Right lung (tissue), 10 donors: ENCODE measurements around the gene C12orf76. TPM values are rescaled to one million over a fixed set of nuclear protein-coding genes. Genes with fewer than 3 reads are reported as not detected.
A peak's percentile ranks its signal among the peaks of the same experiment; 100 is the strongest.
"Not testable (repeated sequence)": the region's sequence is repeated elsewhere in the genome, so short reads cannot be mapped to it uniquely, and the experiment has no call there.

Source experiments
- DNase-seq, 2 donors: peaks; one replicate each; pipeline ENCODE4 v3.0.0-alpha.2; 2013
- long read RNA-seq, 8 donors: transcript quantifications; one replicate each; lab custom pipeline, GENCODE V29; 2026
- polyA plus RNA-seq, 5 donors: library from polyadenylated mRNA; unstranded; fragments of 120-200 nt; gene quantifications; one replicate each; pipeline versions ENCODE4 v1.2.1 to v1.2.3, GENCODE V29; 2013; ENCODE audit warnings: inconsistent platforms in 1 of 5, low replicate concordance in 1 of 5; ENCODE audit not compliant: insufficient read length in 5 of 5, insufficient read depth in 1 of 5

The C12orf76 gene, protein sequence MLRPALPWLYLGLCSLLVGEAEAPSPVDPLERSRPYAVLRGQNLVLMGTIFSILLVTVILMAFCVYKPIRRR
- polyA plus RNA-seq, result 10 to 100 TPM; 32.3 to 38.3 (median 36.0) TPM
- long read RNA-seq, donor 1, transcript C12orf76-203 (2 exons, 1,755 nt), result major isoform, 17 of 36 reads
- long read RNA-seq, donor 1, partial matches to known transcripts, result 18 of 36 reads
- long read RNA-seq, donor 1, other reads (novel, unspliced or antisense), result 0 of 36 reads
- long read RNA-seq, donor 2, transcript C12orf76-203 (2 exons, 1,755 nt), result major isoform, 11 of 26 reads
- long read RNA-seq, donor 2, partial matches to known transcripts, result 9 of 26 reads
- long read RNA-seq, donor 2, other reads (novel, unspliced or antisense), result 0 of 26 reads
- long read RNA-seq, donor 3, transcript C12orf76-203 (2 exons, 1,755 nt), result major isoform, 8 of 24 reads
- long read RNA-seq, donor 3, partial matches to known transcripts, result 15 of 24 reads
- long read RNA-seq, donor 3, other reads (novel, unspliced or antisense), result 0 of 24 reads
- long read RNA-seq, donor 4, transcript C12orf76-203 (2 exons, 1,755 nt), result major isoform, 9 of 10 reads
- long read RNA-seq, donor 4, partial matches to known transcripts, result 0 of 10 reads
- long read RNA-seq, donor 4, other reads (novel, unspliced or antisense), result 0 of 10 reads
- long read RNA-seq, donor 5, transcript C12orf76-203 (2 exons, 1,755 nt), result major isoform, 22 of 34 reads
- long read RNA-seq, donor 5, partial matches to known transcripts, result 12 of 34 reads
- long read RNA-seq, donor 5, other reads (novel, unspliced or antisense), result 0 of 34 reads
- long read RNA-seq, donor 6, transcript C12orf76-208 (3 exons, 496 nt), result minor isoform, 5 of 33 reads
- long read RNA-seq, donor 6, transcript C12orf76-203 (2 exons, 1,755 nt), result major isoform, 15 of 33 reads
- long read RNA-seq, donor 6, partial matches to known transcripts, result 13 of 33 reads
- long read RNA-seq, donor 6, other reads (novel, unspliced or antisense), result 0 of 33 reads
- long read RNA-seq, donor 7, transcript C12orf76-203 (2 exons, 1,755 nt), result major isoform, 9 of 18 reads
- long read RNA-seq, donor 7, partial matches to known transcripts, result 6 of 18 reads
- long read RNA-seq, donor 7, other reads (novel, unspliced or antisense), result 0 of 18 reads
- long read RNA-seq, donor 8, transcript C12orf76-203 (2 exons, 1,755 nt), result major isoform, 6 of 7 reads
- long read RNA-seq, donor 8, partial matches to known transcripts, result 0 of 7 reads
- long read RNA-seq, donor 8, other reads (novel, unspliced or antisense), result 0 of 7 reads

DNA sequence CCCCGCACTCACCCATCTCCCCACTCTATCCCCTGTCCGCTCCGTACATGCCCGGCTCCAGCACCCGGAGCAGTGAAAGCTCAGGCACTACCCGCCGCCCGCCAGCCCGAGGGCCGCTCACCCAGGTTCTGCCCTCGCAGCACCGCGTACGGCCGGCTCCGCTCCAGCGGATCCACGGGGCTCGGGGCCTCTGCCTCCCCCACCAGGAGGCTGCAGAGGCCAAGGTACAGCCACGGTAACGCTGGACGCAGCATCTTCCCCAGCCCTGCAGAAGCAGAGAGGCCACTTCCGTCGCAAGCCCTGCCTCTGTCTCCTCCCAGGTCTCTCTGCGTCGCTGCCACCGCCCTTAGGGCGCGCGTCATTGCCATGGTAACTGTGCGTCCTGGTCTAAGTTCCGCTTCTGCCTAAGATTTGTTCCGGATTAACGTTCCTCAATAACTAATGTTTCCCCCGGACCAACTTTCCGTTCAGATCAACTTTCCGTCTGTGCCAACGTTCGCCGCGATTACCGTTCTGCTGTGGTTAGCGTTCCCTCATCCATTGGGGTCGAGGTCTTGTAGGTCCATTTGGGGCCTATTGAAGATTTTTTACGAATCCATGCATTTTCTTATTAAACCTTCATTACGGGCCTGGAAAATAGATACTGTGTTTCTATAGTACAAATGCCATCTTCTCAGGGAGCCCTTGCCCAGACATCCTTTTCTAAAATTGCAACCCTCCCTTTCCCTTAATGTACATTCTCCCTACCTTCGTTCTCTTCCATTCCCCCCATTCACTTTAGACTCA lies at the start of gene C12orf76:
C12orf76 (minus strand) TSS at position 281 of the 786 bp plus-strand sequence; CDS start at position 254, 27 bp downstream.
- peak; percentile 93 to 95 for DNase-seq

GRCh38 chr12:110093631-110094311 lies 45.4 kb upstream of the C12orf76 start:
- DNase-seq, result no peak

GRCh38 chr12:110091136-110091711 lies 42.9 kb upstream of the C12orf76 start:
- no peak for DNase-seq

DNA sequence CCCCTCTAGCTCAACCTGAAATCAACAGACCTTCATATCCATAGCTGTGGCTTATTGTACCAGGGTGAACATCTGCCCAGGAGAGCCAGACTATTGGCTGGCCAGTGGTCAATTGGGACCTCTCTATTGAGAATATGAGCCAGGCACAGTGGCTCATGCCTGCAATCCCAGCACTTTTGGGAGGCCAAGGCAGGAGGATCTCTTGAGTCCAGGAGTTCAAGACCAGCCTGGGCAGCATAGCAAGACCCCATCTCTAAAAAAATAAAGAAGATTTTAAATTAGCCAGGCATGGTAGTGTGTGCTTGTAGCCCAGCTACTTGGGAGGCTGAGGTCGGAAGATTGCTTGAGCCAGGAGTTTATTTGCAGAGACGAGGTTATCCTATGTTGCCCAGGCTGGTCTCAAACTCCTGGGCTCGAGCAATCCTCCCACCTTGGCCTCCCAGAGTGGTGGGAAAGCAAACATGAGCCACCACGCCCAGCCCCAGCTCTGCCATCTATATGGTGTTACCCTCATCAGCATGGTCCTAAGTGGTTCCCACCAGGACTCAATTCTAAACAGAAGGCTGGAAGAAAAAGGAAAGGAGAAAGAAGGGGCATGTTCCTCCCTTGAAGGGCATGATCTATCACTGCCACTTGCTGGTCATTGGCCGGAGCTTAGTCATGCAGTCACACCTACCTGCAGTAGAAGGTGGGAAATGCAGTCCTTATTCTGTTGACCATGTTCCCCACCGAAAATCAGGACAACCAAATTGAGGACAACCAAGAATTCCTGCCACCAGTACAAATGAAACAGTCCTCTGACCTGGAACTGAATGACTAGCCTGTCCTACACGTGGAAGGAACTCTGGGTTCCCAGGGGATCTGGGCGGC lies 42.2 kb upstream of the C12orf76 start:
- DNase-seq, result no peak

DNA sequence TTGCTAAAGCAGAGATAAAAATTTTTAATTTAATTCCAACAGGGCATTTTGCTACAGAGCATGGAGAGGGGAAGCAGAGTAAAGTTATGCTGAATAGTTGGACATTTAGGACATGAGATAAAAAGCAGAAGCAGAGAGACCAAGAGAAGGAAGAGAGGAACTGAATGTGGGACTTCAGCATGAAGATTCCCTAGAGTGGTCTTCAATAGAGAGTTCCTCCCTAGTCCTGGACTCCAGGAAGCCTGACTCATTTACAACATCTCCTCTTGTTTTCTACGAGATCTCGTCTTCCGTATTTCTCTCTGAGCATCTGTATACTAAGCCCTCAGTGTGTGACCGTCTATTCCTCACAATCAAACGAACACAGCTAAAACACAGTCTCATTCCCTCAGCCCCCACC lies 40.6 kb upstream of the C12orf76 start:
- DNase-seq, result no peak

- DNase-seq, result not testable (repeated sequence)
Observed at GRCh38 chr12:110088216-110088615, 39.9 kb upstream of the C12orf76 start.

- no peak for DNase-seq
Observed at GRCh38 chr12:110084314-110085015, 36.1 kb upstream of the C12orf76 start.

DNA sequence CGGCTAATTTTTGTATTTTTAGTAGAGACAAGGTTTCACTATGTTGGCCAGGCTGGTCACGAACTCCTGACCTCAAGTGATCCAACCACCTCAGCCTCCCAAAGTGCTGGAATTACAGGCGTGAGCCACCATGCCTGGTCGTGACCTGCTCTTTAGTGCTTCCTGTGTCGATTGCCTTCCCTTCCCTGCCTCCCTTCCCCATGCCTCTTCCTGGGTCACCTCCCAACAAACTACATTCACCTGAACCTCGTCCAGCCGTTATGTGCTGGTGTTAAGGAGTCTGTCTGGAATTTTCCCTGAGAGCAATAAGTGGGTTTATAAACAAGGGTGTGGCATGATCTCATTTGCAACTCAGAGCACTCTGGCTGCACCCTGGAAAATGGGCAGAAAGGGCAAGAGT lies 32.1 kb upstream of the C12orf76 start:
- no peak for DNase-seq

DNA sequence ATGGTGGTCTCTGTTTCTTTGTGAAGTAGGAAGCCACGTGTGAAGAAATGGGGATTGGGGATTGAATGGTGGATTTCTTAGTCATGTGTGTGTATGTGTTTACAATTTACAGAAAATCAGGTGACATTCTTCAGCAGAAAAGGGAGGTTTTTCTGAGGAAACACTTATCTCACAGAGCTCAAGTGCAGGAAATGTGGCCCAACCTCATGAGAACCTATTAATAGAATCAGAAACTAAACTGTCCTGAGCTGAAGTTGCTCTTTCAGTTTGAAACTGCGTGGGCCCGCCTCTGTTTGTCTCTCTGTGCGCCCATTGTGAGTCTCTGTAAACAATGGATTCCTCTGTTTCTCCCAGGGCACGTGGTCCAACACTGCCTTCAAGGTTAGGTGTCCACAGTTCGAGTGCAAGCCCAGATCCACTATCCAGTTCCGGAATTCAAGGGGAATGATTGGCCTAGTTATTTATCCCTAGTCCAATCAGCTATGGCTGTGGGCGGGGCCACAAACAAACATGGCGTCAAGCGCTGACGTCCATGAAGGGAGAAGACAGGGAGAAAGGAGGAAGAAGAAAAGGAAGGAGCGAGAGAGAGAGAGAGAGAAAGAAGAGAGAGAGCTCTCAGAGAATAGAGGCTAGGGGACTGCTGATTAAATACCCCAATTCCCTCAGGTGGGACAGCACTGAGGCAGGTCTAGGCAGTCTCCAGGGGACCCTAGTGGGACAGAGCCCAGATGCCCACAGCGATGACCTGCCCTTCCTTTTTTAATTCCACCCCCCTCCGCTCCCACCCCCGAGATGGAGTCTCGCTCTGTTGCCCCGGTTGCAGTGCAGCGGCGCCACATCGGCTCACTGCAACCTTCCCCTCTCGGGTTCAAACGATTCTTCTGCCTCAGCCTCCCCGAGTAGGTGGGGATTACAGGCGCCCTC lies 31.4 kb upstream of the C12orf76 start:
- DNase-seq, result peak in 1 of 2 donors; percentile 6

GRCh38 chr12:110077800-110078199 lies 29.5 kb upstream of the C12orf76 start:
- no peak for DNase-seq

GRCh38 chr12:110075880-110076279 lies 27.6 kb upstream of the C12orf76 start:
- no peak for DNase-seq

DNA sequence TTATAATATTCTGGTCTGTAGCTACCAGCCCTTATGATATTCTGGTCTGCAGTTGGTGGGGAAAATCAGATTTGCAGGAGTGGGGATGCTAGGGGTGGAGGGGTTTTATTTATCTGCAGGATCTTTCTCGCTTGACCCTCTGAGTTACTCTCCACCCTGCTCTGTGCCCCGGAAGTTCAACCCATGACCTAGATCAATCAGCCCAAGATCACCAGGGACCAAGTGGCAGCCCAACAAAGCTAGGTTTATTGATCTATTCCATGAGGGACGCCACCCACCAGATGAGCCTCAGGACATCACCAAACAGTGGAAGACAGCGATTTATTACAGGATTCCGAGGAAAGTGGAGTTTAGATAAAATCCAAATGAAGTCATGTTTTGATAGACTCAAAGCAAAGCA lies 25.8 kb upstream of the C12orf76 start:
- DNase-seq, result no peak

GRCh38 chr12:110073049-110073831 lies 24.9 kb upstream of the C12orf76 start:
- peak in 1 of 2 donors; percentile 18 for DNase-seq

- not testable (repeated sequence) for DNase-seq
Observed at GRCh38 chr12:110072636-110073035, 24.3 kb upstream of the C12orf76 start.

DNA sequence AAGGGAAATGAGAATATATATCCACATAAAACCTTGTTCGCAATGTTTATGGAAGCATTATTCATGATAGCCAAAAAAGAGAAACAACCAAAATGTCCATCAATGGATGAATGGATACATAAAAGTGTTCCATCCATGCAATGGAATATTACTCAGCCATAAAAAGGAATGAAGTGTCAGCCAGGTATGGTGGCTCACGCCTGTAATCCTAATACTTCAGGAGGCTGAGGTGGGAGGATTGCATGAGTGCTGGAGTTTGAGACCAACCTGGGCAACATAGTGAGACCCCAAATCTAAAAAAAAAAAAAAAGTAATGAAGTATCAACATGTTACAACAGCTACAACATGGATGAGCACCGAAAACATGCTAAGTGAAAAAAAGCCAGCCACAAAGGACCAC lies 23.6 kb upstream of the C12orf76 start:
- no peak for DNase-seq

- DNase-seq, result no peak
Observed at GRCh38 chr12:110071504-110071903, 23.2 kb upstream of the C12orf76 start.
